COR-L47 (cell line): ENCODE measurements around the gene RFC4.

ENCODE experiments used
- DNase-seq: peaks from one replicate; lab custom pipeline; 2025; lab: John Stamatoyannopoulos, UW

Gene RFC4

GRCh38 chr3:186743666-186744065, 62.6 kb downstream of the RFC4 start:
- DNase-seq = no peak

GRCh38 chr3:186742618-186743380, 63.5 kb downstream of the RFC4 start:
- no peak for DNase-seq
